ENCODE results near the gene PRRG3.

DNA sequence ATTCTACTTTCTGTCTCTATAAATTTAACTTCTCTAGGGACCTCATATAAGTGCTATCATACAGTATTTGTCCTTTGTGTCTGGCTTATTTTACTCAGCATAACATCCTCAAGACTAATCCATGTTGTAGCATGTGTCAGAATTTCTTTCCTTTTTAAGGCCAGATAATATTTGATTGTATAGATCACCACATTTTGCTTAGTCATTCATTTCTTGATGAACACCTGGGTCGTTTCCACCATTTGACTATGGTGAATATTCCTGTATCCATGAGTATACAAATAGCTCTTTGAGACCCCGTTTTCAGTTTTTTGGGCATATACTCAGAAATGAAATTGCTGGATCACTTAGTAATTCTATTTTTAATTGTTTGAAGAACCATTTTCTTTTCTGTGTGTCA is 51.2 kb downstream of the PRRG3 start:
- TF ChIP-seq CTCF (optimal IDR thresholded peaks at IDR 0.05 in 1 of 3, IDR thresholded peaks at IDR 0.05 in 1 of 3, conservative IDR thresholded peaks at IDR 0.05 in 1 of 3; ENCODE audit: extremely low read depth in 1 of 3, insufficient read depth in 2 of 3, low read length in 3 of 3): no peak
- TF ChIP-seq EZH2 (IDR thresholded peaks at IDR 0.05; ENCODE audit: low read length): no peak

Measured in keratinocyte (primary cell).